Measurements from ENCODE around the gene EPHB1.

The EPHB1 gene

DNA sequence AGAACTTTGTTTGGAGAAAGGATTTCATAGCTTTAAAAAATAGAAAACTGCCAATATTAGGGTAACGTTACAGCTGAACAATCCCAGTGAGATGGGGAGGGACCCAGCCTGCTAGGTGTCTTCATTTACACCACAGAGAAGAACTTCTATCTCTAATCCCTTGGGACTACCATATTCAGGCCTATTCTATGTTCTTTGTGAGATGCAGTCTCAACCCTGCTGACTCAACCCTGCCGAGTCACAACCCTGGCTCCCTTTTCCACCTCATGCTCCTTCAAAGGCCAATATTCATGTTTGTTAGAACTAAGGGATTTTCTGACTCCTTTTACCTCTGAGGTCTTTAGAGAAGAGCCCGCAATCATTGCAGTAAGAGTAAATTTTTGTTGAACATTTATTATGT lies 350.5 kb downstream of the EPHB1 start (continued):
- TF ChIP-seq, protein P1, sequence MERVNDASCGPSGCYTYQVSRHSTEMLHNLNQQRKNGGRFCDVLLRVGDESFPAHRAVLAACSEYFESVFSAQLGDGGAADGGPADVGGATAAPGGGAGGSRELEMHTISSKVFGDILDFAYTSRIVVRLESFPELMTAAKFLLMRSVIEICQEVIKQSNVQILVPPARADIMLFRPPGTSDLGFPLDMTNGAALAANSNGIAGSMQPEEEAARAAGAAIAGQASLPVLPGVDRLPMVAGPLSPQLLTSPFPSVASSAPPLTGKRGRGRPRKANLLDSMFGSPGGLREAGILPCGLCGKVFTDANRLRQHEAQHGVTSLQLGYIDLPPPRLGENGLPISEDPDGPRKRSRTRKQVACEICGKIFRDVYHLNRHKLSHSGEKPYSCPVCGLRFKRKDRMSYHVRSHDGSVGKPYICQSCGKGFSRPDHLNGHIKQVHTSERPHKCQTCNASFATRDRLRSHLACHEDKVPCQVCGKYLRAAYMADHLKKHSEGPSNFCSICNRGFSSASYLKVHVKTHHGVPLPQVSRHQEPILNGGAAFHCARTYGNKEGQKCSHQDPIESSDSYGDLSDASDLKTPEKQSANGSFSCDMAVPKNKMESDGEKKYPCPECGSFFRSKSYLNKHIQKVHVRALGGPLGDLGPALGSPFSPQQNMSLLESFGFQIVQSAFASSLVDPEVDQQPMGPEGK (CRISPR knock-in tag; IDR thresholded peaks at IDR 0.05; ENCODE audit: borderline replicate concordance): no peak
- TF ChIP-seq ZC3H10 (CRISPR knock-in tag; IDR thresholded peaks at IDR 0.05) (no peak), ARNTL (CRISPR knock-in tag; IDR thresholded peaks at IDR 0.05; ENCODE audit: borderline replicate concordance, low read depth) (no peak), ZNF70 (CRISPR knock-in tag; IDR thresholded peaks at IDR 0.05) (no peak), CSRNP3 (CRISPR knock-in tag; IDR thresholded peaks at IDR 0.05) (no peak), GLIS3 (CRISPR knock-in tag; IDR thresholded peaks at IDR 0.05) (no peak), ZNF8 (CRISPR knock-in tag; IDR thresholded peaks at IDR 0.05) (no peak)

DNA sequence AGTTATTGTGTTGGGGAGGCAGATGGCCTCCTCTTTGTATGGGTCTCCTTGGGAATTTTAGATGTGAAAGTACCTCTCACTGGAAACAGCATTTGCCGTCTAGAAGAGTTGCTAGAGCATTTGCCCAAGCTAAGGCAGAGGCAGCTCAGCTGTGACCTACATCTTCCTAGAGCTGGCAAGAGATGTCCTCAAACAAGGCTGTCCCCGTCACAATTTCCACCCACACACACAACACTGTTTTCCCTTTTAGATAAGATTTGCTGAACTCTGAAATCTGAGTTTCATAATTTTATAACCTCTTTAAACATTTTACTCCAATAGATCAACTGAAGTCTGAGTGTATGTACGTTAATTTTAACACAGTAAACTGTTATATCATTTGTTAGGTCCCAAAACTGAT lies 352.6 kb downstream of the EPHB1 start:
- no peak for TF ChIP-seq GLIS3 (CRISPR knock-in tag; IDR thresholded peaks at IDR 0.05)
- TF ChIP-seq TCF4 (CRISPR knock-in tag; IDR thresholded peaks at IDR 0.05; ENCODE audit: borderline replicate concordance): no peak
- TF ChIP-seq ZFP30 (CRISPR knock-in tag; IDR thresholded peaks at IDR 0.05): no peak
- no peak for TF ChIP-seq ZFP3 (CRISPR knock-in tag; IDR thresholded peaks at IDR 0.05)
- TF ChIP-seq CSRNP3 (CRISPR knock-in tag; IDR thresholded peaks at IDR 0.05): no peak
- no peak for TF ChIP-seq TOX (CRISPR knock-in tag; IDR thresholded peaks at IDR 0.05; ENCODE audit: borderline replicate concordance)
- no peak for TF ChIP-seq ZNF8 (CRISPR knock-in tag; IDR thresholded peaks at IDR 0.05)
- TF ChIP-seq RARB (CRISPR knock-in tag; IDR thresholded peaks at IDR 0.05): no peak
- no peak for TF ChIP-seq ZNF565 (CRISPR knock-in tag; conservative IDR thresholded peaks at IDR 0.05; ENCODE audit: low read depth)
- no peak for TF ChIP-seq ISL1 (CRISPR knock-in tag; IDR thresholded peaks at IDR 0.05)
- TF ChIP-seq, protein P1 (CRISPR knock-in tag; IDR thresholded peaks at IDR 0.05; ENCODE audit: borderline replicate concordance): no peak
- TF ChIP-seq SNAI2 (CRISPR knock-in tag; IDR thresholded peaks at IDR 0.05): no peak
- no peak for TF ChIP-seq OSR1 (CRISPR knock-in tag; IDR thresholded peaks at IDR 0.05)
- TF ChIP-seq PPARA (CRISPR knock-in tag; IDR thresholded peaks at IDR 0.05; ENCODE audit: borderline replicate concordance): no peak
- no peak for ATAC-seq

- TF ChIP-seq RARB (CRISPR knock-in tag; IDR thresholded peaks at IDR 0.05) (no peak), BACH2 (CRISPR knock-in tag; IDR thresholded peaks at IDR 0.05; ENCODE audit: borderline replicate concordance) (no peak), ZC3H10 (CRISPR knock-in tag; IDR thresholded peaks at IDR 0.05) (no peak), POU6F1 (CRISPR knock-in tag; IDR thresholded peaks at IDR 0.05; ENCODE audit: borderline replicate concordance, low read depth) (no peak), ZNF8 (CRISPR knock-in tag; IDR thresholded peaks at IDR 0.05) (no peak), SNAI2 (CRISPR knock-in tag; IDR thresholded peaks at IDR 0.05) (no peak)
- no peak for ATAC-seq
Observed at GRCh38 chr3:135148398-135149020, 353.4 kb downstream of the EPHB1 start.

Measured in SK-N-SH treated with all-trans-retinoic acid at 6 μM for 48 hours (cell line).